IPS-18a (cell line): Measurements from ENCODE around the gene GNG7.
"Not testable (repeated sequence)": the region's sequence is repeated elsewhere in the genome, so short reads cannot be mapped to it uniquely, and the experiment has no call there.

Source experiments
- H3K27ac ChIP-seq: one replicate; pipeline ENCODE4 v1.5.1; 2013; ENCODE audit warnings: low read length
- H3K27me3 ChIP-seq: one replicate; pipeline ENCODE4 v1.6.1; 2013; ENCODE audit warnings: mild to moderate bottlenecking, low read length; ENCODE audit not compliant: control insufficient read depth, insufficient read depth
- H3K36me3 ChIP-seq: one replicate; pipeline ENCODE4 v1.6.1; 2013; ENCODE audit warnings: low read depth, low read length; ENCODE audit not compliant: control insufficient read depth
- H3K4me1 ChIP-seq: one replicate; pipeline ENCODE4 v1.6.1; 2013; ENCODE audit warnings: low read depth, low read length; ENCODE audit not compliant: control insufficient read depth
- H3K4me3 ChIP-seq: one replicate; pipeline ENCODE4 v1.5.1; 2013; ENCODE audit warnings: low read length
- H3K9ac ChIP-seq: one replicate; pipeline ENCODE4 v1.6.1; 2013; ENCODE audit warnings: mild to moderate bottlenecking, low read length, moderate library complexity
- H3K9me3 ChIP-seq: one replicate; pipeline ENCODE4 v1.6.1; 2013; ENCODE audit warnings: low read depth, low read length; ENCODE audit not compliant: control insufficient read depth

The GNG7 gene

GRCh38 chr19:2633693-2634075 lies 68.8 kb downstream of the GNG7 start:
- Histone ChIP-seq H3K27ac (no peak overlapping the region), H3K4me3 (no peak overlapping the region), H3K27me3 (no peaks in the 10 kb centered on the region), H3K4me1 (no peaks in the 10 kb centered on the region), H3K9me3 (peaks cover 2% of the 10 kb centered on the region), H3K9ac (no peak overlapping the region), H3K36me3 (no peaks in the 10 kb centered on the region)

GRCh38 chr19:2631213-2631821 lies 71.2 kb downstream of the GNG7 start:
- Histone ChIP-seq H3K27me3 (no peaks in the 10 kb centered on the region), H3K9me3 (peaks cover 2% of the 10 kb centered on the region), H3K27ac (no peak overlapping the region), H3K4me1 (no peaks in the 10 kb centered on the region), H3K36me3 (no peaks in the 10 kb centered on the region), H3K4me3 (no peak overlapping the region), H3K9ac (no peak overlapping the region)

GRCh38 chr19:2630352-2631001 lies 72.0 kb downstream of the GNG7 start:
- Histone ChIP-seq H3K9me3 (peaks cover 2% of the 10 kb centered on the region), H3K36me3 (no peaks in the 10 kb centered on the region), H3K27ac (no peak overlapping the region), H3K9ac (no peak overlapping the region), H3K4me3 (no peak overlapping the region), H3K27me3 (no peaks in the 10 kb centered on the region), H3K4me1 (no peaks in the 10 kb centered on the region)

- H3K27ac ChIP-seq = no peak overlapping the region
- no peaks in the 10 kb centered on the region for H3K27me3 ChIP-seq
- no peak overlapping the region for H3K4me3 ChIP-seq
- peaks cover 2% of the 10 kb centered on the region for H3K9me3 ChIP-seq
- H3K9ac ChIP-seq = no peak overlapping the region
- H3K36me3 ChIP-seq = no peaks in the 10 kb centered on the region
- H3K4me1 ChIP-seq = no peaks in the 10 kb centered on the region
Measured at GRCh38 chr19:2629491-2630351, 72.8 kb downstream of the GNG7 start.

GRCh38 chr19:2628597-2628996 lies 73.9 kb downstream of the GNG7 start:
- H3K27ac ChIP-seq = no peak overlapping the region

GRCh38 chr19:2627855-2628254 lies 74.6 kb downstream of the GNG7 start:
- H3K4me3 ChIP-seq = no peak overlapping the region

More at GRCh38 chr19:2628597-2628996, 73.9 kb downstream of the GNG7 start:
- H3K9ac ChIP-seq = no peak overlapping the region
- no peaks in the 10 kb centered on the region for H3K27me3 ChIP-seq
- H3K9me3 ChIP-seq = peaks cover 2% of the 10 kb centered on the region
- no peak overlapping the region for H3K4me3 ChIP-seq
- H3K4me1 ChIP-seq = no peaks in the 10 kb centered on the region
- H3K36me3 ChIP-seq = no peaks in the 10 kb centered on the region

GRCh38 chr19:2627319-2627829 lies 75.1 kb downstream of the GNG7 start:
- no peak overlapping the region for H3K4me3 ChIP-seq
- no peaks in the 10 kb centered on the region for H3K36me3 ChIP-seq
- no peak overlapping the region for H3K9ac ChIP-seq
- H3K4me1 ChIP-seq = no peaks in the 10 kb centered on the region
- no peak overlapping the region for H3K27ac ChIP-seq
- no peaks in the 10 kb centered on the region for H3K27me3 ChIP-seq
- H3K9me3 ChIP-seq = peaks cover 2% of the 10 kb centered on the region

More at GRCh38 chr19:2627855-2628254, 74.6 kb downstream of the GNG7 start:
- H3K9me3 ChIP-seq = peaks cover 2% of the 10 kb centered on the region
- no peaks in the 10 kb centered on the region for H3K27me3 ChIP-seq
- no peaks in the 10 kb centered on the region for H3K4me1 ChIP-seq
- H3K27ac ChIP-seq = no peak overlapping the region
- H3K9ac ChIP-seq = no peak overlapping the region
- H3K36me3 ChIP-seq = no peaks in the 10 kb centered on the region

- Histone ChIP-seq H3K9me3 (peaks cover 2% of the 10 kb centered on the region), H3K9ac (no peak overlapping the region), H3K4me1 (no peaks in the 10 kb centered on the region), H3K27me3 (no peaks in the 10 kb centered on the region), H3K27ac (no peak overlapping the region), H3K4me3 (no peak overlapping the region), H3K36me3 (no peaks in the 10 kb centered on the region)
Measured at GRCh38 chr19:2625434-2625833, 77.1 kb downstream of the GNG7 start.

- H3K27ac ChIP-seq = no peak overlapping the region
- H3K36me3 ChIP-seq = no peaks in the 10 kb centered on the region
- no peaks in the 10 kb centered on the region for H3K27me3 ChIP-seq
- no peak overlapping the region for H3K9ac ChIP-seq
- no peaks in the 10 kb centered on the region for H3K9me3 ChIP-seq
- no peak overlapping the region for H3K4me3 ChIP-seq
- H3K4me1 ChIP-seq = no peaks in the 10 kb centered on the region
Measured at GRCh38 chr19:2624537-2625091, 77.9 kb downstream of the GNG7 start.

GRCh38 chr19:2623798-2624197 lies 78.7 kb downstream of the GNG7 start:
- no peaks in the 10 kb centered on the region for H3K9me3 ChIP-seq
- H3K4me1 ChIP-seq = no peaks in the 10 kb centered on the region
- H3K9ac ChIP-seq = no peak overlapping the region
- no peak overlapping the region for H3K27ac ChIP-seq
- H3K27me3 ChIP-seq = no peaks in the 10 kb centered on the region
- no peaks in the 10 kb centered on the region for H3K36me3 ChIP-seq
- H3K4me3 ChIP-seq = no peak overlapping the region

GRCh38 chr19:2622371-2622961 lies 80.0 kb downstream of the GNG7 start:
- H3K27ac ChIP-seq, H3K4me1 ChIP-seq, H3K4me3 ChIP-seq, H3K9me3 ChIP-seq, H3K27me3 ChIP-seq, H3K36me3 ChIP-seq, H3K9ac ChIP-seq: not testable (repeated sequence)
